ENCODE results near the gene ZNF627.
"Not testable (repeated sequence)": the region's sequence is repeated elsewhere in the genome, so short reads cannot be mapped to it uniquely, and the experiment has no call there.

The ZNF627 gene

DNA sequence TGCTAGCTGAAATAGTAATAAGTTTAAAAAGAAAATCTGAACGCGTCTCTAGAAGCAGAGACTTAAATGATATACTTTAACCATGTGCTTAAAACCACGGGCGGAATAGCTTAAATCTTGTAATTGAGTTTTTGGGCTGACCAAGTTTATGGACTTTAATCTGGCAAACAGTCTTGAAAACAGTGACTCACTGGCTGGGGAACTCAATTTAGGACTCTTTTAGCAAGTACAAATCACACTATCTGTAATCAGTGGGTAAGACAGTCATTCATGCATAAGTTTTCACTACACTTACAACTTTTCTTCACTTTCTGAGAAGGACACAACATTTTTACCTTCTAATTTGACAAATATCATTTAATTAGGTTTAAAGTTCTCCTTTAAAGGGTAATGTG is 26.8 kb downstream of the ZNF627 start:
- no peak for DNase-seq (ENCODE audit: low read depth)

DNA sequence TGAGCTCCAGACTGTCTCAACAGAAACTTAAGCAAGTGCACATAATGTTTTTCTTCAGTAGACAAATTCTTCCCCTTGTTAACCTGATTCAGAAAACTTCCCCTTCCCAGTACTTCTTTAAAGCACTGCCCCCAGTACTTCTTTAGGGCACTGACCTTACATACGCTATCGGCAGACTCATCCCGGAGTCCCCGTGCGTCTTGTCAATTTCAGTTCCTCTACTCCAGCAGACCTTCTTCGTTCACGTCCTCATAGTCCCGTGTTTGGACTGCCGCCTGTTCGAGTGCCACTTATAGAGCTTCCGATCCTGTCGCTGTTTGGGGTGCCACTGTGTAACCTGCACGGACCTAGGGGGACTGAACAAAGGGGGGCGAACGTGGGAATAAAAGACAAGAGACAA is 29.0 kb downstream of the ZNF627 start:
- no peak for DNase-seq (ENCODE audit: low read depth)

DNA sequence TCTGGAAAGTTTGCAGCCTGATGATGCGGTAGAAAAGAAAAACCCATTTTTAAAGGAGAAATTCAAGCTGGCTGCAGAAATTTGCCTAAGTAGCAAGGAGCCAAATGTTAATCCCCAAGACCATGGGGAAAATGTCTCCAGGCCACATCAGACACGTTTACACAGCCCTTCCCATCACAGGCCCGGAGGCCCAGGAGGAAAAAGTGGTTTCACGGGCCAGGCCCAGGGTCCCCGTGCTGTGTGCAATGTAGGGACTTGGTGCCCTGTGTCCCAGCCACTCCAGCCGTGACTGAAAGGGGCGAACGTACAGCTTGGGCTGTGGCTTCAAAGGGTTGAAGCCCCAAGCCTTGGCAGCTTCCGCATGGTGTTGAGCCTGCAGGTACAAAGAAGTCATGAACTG is 35.9 kb downstream of the ZNF627 start:
- no peak for DNase-seq (ENCODE audit: low read depth)

DNA sequence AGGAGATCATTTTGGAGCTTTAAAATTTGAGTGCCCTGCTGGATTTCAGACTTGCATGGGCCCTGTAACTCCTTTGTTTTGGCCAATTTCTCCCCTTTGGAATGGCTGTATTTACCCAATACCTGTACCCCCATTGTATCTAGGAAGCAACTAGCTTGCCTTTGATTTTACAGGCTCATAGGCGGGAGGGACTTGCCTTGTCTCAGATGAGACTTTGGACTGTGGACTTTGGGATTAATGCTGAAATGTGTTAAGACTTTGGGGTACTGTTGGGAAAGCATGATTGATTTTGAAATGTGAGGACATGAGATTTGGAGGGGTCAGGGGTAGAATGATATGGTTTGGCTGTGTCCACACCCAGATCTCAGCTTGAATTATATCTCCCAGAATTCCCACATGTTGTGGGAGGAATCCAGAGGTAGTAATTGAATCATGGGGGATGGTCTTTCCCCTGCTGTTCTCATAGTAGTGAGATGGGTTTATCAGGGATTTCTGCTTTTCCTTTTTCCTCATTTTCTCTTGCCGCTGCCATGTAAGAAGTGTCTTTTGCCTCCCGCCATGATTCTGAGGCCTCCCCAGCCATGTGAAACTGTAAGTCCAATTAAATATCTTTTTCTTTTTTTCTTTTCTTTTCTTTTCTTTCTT is 36.9 kb downstream of the ZNF627 start:
- DNase-seq (ENCODE audit: low read depth) = not testable (repeated sequence)

DNA sequence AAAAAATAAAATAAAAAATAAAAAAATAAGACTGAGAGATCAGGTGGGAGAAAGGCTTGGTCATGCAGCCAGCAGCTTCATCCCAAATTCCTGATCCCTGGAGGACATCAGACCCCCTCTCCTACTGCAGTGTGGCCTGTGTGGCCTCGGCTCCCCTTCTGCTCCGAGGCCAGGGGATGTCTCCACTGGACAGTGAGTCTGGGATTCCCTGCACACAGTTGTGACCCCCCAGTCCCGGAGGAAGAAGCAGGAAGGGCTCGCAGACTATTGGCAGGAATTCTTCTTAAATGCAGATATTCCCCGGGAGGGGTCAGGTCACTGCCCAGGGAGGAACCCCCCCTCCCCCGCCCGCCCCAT is 41.9 kb downstream of the ZNF627 start:
- DNase-seq (ENCODE audit: low read depth) = no peak

DNA sequence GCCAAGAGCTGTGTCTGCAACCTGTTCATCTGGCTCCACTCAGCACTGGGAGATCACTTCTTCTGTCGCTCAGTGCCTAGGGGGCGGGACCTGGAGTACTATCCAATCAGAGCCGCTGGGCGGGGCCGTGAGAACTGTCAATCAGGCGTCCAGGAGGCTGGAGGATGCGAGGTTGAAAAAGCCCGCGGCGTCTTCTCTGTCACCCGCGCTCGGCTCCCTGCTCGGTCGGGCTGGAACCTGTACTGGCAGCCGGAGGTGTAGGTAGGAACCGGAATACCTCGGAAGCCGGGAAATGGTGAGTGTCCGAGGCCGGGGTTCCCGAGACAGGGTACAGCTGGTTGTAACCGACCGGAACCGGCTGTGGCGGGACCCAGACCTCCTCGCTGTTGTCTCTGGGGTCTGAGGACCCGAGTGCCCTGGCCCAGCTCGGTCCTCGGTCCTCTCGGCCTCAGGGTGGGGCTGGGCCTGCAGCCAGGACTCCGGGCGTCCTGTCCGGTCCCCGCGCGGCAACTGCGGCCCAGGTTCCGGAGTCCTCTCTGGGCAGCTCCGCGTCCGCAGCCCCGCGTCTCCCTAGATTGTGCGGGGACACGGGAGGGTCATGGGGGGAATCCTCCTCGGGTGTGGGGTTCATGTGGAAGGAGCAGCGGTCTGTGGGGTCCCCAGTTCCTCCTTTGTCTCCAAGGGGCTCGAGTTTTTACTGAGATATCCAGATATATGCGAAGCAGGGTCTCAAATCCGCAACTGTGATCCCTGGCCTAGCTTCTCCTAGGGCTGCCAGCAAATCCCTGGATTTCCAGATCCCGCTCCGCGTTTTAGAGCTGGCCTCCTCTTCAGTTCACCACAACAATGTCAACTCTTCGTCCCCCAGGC is 42.6 kb downstream of the ZNF627 start:
- peak; percentile 91 for DNase-seq (ENCODE audit: low read depth)

DNA sequence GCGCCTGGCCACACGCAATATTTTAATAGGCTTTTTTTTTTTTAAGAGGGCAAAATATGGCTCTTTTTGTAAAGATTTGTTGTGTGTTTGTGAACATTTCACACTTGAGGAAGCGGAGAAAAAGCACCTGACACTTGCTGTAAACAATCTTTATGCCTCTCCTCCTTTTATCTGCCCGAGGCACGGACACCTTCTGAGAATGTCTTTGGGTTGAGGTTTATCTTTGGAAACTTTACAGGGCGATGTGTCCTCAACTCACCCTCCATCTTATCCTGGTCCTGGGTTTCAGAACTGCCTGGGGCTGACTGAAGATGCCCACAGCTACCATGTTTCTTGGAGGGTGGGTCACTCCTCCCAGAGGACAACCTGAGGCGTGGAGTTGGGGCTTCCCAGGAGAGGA is 44.0 kb downstream of the ZNF627 start:
- DNase-seq (ENCODE audit: low read depth) = no peak

DNA sequence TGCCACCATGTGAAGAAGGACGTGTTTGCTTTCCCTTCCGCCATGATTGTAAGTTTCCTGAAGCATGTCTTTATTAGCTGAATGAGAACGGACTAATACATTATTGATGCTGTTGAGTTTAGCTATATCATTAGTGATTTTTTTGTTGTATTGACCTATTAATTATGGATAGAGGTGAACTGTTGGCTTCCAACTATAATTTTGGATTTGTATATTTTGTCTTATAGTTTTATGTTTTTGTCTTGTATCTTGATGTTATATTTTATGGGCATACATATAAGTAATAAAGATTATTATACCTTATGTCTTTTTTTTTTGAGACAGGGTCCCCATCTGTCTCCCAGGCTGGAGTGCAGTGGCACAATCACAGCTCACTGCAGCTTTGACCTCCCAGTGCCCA is 45.6 kb downstream of the ZNF627 start:
- no peak for DNase-seq (ENCODE audit: low read depth)

DNA sequence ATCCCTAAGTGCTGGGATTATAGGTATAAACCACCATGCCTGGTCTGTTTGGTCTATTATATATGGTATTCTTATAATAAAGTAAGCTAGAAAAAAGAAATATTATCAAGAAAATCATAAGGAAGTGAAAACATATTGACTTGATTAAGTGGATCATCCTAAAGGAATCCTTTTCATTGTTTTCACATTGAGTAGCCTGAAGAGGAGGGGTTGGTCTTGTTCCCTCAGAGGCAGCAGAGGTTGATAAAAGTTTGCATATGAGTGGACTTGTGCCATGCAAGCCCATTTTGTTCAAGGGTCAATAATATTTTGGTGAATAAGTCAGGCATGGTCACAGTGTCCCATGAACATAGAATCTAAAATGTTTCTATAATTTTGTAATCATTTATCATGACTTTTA is 52.7 kb downstream of the ZNF627 start:
- DNase-seq (ENCODE audit: low read depth) = no peak

DNA sequence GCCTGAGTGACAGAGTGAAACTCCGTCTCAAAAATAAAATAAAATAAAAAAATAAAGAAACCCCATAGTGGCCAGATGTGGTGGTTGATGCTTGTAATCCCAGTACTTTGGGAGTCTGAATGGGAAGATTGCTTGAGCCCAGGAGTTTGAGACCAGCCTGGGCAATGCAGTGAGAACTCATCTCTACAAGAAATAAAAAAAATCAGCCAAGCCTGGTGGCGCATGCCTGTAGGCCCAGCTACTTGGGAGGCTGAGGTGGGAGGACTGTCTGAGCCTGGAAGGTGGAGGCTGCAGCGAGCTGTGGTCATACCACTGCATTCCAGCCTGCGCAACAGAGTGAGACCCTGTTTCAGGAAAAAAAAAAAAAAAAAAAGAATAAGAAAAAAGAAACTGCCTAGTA is 53.8 kb downstream of the ZNF627 start:
- DNase-seq (ENCODE audit: low read depth) = no peak

DNA sequence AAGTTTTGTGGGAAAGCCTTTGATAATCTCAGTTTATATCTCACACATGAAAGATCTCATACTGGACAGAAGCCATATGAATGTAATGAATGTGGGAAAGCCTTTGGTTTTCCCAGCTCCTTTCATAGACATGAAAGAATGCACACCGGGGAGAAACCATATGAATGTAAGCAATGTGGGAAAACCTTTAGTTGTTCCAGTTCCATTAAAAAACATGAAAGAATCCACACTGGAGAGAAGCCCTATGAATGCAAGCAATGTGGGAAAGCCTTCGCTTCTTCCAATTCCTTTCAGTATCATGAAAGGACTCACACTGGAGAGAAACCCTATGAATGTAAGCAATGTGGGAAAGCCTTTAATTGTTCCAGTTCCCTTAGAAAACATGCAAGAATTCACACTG is 54.8 kb downstream of the ZNF627 start:
- no peak for DNase-seq (ENCODE audit: low read depth)

DNA sequence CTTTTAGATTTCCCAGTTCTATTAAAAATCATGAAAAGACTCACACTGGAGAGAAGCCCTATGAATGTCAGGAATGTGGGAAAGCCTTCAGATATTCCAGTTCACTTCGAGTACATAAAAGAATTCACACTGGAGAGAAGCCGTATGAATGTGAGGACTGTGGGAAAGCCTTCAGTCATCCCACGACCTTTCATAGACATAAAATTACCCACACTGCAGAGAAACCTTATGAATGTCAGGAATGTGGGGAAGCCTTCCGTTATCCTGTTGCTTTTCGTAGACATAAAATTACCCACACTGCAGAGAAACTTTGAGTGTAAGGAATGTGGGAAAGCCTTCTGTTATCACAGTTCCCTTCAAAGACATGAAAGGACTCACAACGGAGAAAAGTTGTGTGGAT is 55.2 kb downstream of the ZNF627 start:
- no peak for DNase-seq (ENCODE audit: low read depth)

DNA sequence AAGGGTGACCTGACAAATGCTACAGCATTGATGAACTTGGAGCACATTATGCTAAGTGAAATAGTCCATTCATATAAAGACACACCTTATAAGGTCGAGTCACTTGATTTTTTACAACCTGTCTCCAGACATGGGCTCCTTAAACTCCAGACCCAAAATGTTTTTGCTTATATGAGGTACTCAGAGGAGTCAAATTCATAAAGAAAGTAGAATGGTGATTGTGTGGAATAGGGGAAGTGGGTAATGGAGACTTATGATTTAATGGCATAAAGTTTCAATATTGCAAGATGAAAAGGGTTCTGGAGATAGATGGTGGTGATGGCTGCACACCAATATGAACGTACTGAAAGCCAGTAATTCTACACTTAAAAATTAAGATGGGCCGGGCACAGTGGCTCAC is 59.3 kb downstream of the ZNF627 start:
- no peak for DNase-seq (ENCODE audit: low read depth)

DNA sequence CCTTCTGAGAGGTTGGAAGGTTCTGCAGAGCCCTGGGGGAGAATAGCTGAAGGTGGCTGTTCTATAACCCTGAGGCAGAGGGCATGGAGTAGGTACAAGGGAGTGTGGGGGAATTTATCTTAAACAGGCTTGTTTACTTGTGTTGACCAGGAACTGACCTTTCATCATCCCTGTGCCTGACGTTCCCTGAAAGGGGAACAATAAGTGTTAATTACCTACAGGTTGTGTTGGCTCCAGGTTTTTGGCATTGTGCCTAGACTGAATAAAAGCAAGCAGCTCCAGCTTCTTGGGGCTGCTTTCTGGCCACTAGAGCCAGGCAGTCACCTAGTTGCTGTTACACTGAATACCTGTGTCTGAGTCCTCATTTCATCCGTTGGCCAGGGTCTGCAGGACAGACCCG is 60.0 kb downstream of the ZNF627 start:
- no peak for DNase-seq (ENCODE audit: low read depth)

DNA sequence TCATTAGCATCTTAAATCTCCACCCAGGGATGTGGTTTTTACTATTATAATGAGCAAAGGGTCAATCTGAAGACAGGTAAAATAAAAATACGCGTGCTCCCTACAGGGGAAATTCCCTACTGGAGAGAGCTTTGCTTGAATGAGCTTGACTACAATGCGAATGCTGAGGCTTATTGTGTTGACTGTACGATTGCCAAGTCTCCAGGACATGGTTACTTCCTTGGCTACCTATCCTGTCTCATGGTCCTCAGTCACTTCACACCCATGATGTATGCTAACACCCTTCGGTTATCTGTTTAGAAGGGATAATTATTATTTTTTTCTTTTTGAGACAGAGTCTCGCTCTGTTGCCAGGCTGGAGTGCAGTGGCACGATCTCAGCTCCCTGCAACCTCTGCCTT is 61.7 kb downstream of the ZNF627 start:
- DNase-seq (ENCODE audit: low read depth) = no peak

DNA sequence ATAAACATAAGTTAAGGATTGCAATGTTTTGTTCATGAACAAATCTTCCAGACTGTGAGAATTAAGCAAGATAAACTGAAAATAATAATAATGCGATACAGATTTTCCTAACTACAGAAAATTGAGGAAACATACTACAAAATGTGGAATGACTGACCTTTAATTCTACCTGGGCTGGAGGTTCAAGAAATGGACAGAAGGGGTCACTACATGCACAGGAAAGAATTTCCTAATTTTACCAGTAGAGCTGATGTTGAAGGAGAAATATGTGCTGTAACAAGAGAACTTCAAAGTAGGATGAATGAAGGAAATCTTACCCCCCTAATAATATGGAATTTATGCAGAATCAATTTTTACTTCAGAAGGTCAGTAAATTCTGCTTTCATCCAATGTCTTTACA is 62.3 kb downstream of the ZNF627 start:
- no peak for DNase-seq (ENCODE audit: low read depth)

DNA sequence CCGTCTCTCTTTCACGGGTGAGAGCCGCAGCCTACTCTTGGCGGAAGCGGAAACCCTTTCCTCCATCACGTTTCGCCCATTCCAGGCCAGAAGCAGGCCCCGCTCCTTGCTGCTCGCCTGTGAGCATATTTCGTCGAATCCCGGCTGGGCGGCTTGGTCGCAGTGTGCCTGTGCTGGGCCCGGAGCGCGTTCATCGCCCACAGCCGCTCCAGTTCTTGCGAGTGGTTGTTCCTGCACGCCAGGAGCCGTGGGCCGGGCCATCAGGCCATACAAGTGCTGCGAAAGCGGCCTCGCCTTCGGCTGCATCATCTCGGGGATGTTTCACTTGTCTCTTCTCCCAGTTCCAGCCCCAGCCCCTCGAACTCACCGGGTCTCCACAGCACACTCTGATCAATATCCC is 65.0 kb downstream of the ZNF627 start:
- no peak for DNase-seq (ENCODE audit: low read depth)

DNA sequence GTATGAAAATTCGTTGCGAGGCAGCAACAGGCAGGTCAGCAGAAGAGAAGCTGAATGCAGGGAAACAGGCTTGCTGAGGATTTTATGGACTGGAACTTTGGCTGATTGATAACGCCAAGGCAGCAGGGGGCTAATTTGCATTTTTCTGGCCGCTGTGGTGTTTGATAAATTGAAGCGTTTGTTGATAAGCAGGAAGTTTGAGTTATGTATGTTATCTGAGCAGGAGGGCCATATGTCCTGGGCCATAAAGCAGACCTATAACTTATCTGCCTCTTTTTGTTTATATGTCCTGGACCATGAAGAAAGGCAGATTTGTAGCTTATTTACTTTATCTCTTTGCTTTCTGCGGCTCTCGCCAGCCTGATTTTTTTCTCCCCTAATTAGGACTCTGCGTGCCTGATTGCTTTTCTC is 65.9 kb downstream of the ZNF627 start:
- DNase-seq (ENCODE audit: low read depth) = no peak

All from activated T-cell treated with anti-CD3 and anti-CD28 coated beads for 24 hours (primary cell).